G401 (cell line): ENCODE data around the gene PSMB3. TPM values are rescaled to one million over a fixed set of nuclear protein-coding genes. Genes with fewer than 3 reads are reported as not detected.
"Not testable (repeated sequence)": the region's sequence is repeated elsewhere in the genome, so short reads cannot be mapped to it uniquely, and the experiment has no call there.

Experiments used
- DNase-seq: peaks from one replicate; pipeline ENCODE4 v3.0.0-alpha.2; 2015; ENCODE audit warnings: low spot score
- in situ Hi-C: cut with HindIII; loops from 2 replicates; pipeline ENCODE4 v1.10.0; 2016; ENCODE audit warnings: low sequenced_read_pairs, mixed read lengths
- total RNA-seq: library from RNA; depleted of rRNA; stranded (reverse); fragments of >200 nt; shearing (Covaris generic); gene quantifications from 2 replicates; pipeline ENCODE4 v1.2.3, GENCODE V29; 2014; rRNA removed

Gene PSMB3
- total RNA-seq, 1 experiment from 2014 or later: 277 TPM

GRCh38 chr17:38783227-38783626 is 30.7 kb downstream of the PSMB3 start:
- in situ Hi-C loops: no loop called here

GRCh38 chr17:38786372-38786771 is 33.8 kb downstream of the PSMB3 start:
- DNase-seq: no peak
- in situ Hi-C loops: no loop called here

More at GRCh38 chr17:38783227-38783626, 30.7 kb downstream of the PSMB3 start:
- DNase-seq: no peak

DNA sequence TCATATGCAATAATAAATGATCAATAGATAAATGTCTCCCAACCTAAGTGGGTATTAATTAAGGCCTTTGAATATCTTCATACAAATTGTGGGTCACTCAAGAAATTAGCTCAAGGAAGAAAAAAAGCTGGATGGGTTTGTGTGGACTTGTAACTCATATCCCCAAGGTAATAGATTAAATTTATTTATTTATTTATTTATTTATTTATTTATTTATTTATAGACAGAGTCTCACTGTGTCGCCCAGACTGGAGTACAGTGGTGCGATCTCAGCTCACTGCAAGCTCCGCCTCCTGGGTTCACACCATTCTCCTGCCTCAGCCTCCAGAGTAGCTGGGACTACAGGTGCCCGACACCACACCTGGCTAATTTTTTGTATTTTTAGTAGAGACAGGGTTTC is 35.5 kb downstream of the PSMB3 start:
- DNase-seq, in situ Hi-C loops: not testable (repeated sequence)

- no peak for DNase-seq
- in situ Hi-C loops: no loop called here
Measured at GRCh38 chr17:38789185-38789584, 36.6 kb downstream of the PSMB3 start.

- DNase-seq, in situ Hi-C loops: not testable (repeated sequence)
Measured at GRCh38 chr17:38790148-38790707, 37.7 kb downstream of the PSMB3 start.

GRCh38 chr17:38791162-38791561 is 38.6 kb downstream of the PSMB3 start:
- in situ Hi-C loops: no loop called here
- DNase-seq: no peak

- in situ Hi-C loops: no loop called here
- DNase-seq: no peak
Measured at GRCh38 chr17:38794221-38794620, 41.7 kb downstream of the PSMB3 start.

GRCh38 chr17:38796451-38797157 is 44.1 kb downstream of the PSMB3 start:
- in situ Hi-C loops: no loop called here
- no peak for DNase-seq

DNA sequence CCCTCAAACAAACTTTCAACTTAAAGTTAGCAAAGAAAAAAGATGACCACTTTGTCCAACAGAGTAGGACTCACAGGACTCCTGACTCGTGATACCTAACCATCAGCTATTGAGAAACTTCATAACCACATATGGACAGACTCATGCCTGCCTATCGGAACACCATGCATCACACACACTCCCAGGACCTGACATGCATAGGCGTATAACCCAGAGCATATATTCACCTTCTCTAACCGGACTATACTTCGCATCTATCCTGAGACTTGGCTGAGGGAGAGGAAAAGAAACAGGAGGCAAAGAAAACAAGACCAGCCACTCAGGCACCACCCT is 44.6 kb downstream of the PSMB3 start:
- in situ Hi-C loops: no loop called here
- DNase-seq: no peak

- in situ Hi-C loops: no loop called here
- no peak for DNase-seq
Measured at GRCh38 chr17:38797828-38798227, 45.3 kb downstream of the PSMB3 start.

GRCh38 chr17:38798614-38799500 is 46.3 kb downstream of the PSMB3 start:
- in situ Hi-C loops: no loop called here
- peak; percentile 52 for DNase-seq

GRCh38 chr17:38799501-38800236 is 47.1 kb downstream of the PSMB3 start, which contains the start of gene PIP4K2B:
PIP4K2B (minus strand) TSS chr17:38799556; CDS start chr17:38799424, 132 bp downstream.
- in situ Hi-C loops: no loop called here
- DNase-seq: peak; percentile 99

GRCh38 chr17:38800237-38800760 is 47.8 kb downstream of the PSMB3 start:
- in situ Hi-C loops: no loop called here
- DNase-seq: no peak

GRCh38 chr17:38809828-38810227 is 57.3 kb downstream of the PSMB3 start:
- no peak for DNase-seq
- in situ Hi-C loops: no loop called here

Other genes with a start within 250 kb of the PSMB3 start
- gene SRCIN1, start 146.8 kb upstream of the PSMB3 start, total RNA-seq: 8.9 and 12.4 TPM in 2 replicates
- gene EPOP, start 77.8 kb upstream of the PSMB3 start, total RNA-seq: 46.5 and 50.5 TPM in 2 replicates
- gene MLLT6, start 47.5 kb upstream of the PSMB3 start, total RNA-seq: 21.8 and 30.6 TPM in 2 replicates
- 7.5 and 7.9 TPM in 2 replicates for gene CISD3, start 22.4 kb upstream of the PSMB3 start, total RNA-seq
- 5.5 and 12.5 TPM in 2 replicates for gene PCGF2, start 4.4 kb upstream of the PSMB3 start, total RNA-seq
- 46.2 and 49.8 TPM in 2 replicates for gene PIP4K2B, start 46.8 kb downstream of the PSMB3 start, total RNA-seq
- 11.2 and 19.9 TPM in 2 replicates for gene CWC25, start 72.6 kb downstream of the PSMB3 start, total RNA-seq
- 1,883 and 2,158 TPM in 2 replicates for gene RPL23, start 101.0 kb downstream of the PSMB3 start, total RNA-seq
- gene LASP1, start 117.3 kb downstream of the PSMB3 start, total RNA-seq: 136 and 141 TPM in 2 replicates
- not detected in 2 replicates for gene FBXO47, start 214.7 kb downstream of the PSMB3 start, total RNA-seq